ENCODE results near the gene RAB7B.
"Not testable (repeated sequence)": the region's sequence is repeated elsewhere in the genome, so short reads cannot be mapped to it uniquely, and the experiment has no call there.

Gene RAB7B

DNA sequence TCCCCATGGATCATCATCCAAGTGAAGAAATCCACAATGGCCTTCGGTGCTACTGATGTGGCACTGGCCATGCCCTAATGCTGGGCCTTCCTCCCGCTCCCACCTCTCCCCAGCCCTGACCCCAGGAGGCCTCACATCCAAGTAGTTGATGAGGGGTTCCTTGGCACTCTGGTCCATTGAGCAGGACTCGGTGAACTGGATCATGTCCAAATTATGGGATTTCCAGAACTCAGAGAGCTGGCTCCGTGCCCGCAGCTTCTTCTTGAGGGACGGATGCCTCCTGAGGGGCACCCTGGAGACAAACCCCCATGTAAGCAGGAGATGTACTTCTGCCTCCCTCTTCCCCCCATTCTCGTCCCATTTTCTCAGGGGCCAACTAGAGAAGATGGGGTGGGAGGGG is 19.6 kb upstream of the RAB7B start:
- no peak for DNase-seq (ENCODE audit: low read depth)

DNA sequence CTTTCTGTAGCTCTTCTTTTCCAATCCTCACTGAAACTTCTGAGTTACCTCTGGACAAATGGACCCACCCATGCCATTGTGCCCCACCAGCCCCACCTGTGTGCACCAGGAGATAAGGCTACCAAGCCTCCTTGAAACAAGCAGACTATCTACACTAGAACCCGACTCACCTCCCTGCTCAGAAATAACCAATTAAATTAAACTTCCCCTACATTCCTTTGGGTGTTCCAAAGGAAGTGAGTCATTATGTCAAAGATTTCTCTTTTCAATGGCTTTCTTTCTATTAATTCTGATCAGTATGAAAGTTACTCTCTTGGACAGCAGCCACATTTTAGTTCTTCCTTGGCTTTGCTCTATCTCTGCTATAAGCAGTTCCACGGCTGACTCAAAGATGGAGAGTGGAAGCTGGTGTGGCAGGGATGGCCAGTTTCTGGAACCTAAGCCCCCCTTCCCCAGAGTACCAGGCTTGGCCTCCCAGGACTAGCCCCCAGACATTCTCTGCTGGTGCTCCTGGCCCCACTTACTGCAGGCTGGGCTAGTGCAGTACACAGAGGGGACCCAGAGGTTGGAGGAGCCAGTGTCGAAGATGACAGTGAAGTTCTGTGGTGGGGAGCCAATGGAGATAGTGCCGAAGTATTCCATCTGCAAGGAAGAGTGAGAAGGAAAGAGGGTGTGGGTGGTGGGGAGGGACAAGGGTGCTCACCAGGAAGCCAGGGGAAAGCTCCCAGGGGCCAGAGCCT is 18.6 kb upstream of the RAB7B start:
- no peak for DNase-seq (ENCODE audit: low read depth)

DNA sequence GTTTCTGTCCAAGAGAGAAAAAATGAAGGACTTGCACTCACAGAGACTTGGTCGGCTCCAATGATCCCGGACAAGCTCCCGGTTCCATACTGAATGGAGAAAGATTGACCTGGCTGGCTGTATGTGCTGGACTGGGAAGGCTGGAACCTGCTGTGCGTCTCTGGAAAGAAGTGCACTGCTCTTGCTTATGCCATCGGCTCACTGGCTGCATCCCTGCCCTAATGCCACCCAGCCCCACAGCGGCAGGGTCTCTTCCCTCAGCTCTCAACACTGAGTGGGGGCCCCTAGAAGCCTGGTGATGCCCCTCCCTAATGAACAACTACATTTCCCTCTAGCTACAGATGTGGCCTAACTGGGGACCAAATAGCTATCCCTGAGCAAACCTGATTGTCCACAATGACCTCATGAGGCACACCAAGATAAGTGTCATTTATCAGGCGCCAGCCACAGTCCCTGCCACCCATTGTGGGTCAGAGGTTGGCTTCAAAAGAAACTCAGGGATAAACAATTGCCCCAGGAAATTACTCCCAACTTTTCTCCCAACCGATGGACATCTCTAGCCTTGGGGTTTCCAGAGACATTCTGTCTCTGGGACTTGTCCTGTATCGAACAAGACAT is 17.9 kb upstream of the RAB7B start:
- no peak for DNase-seq (ENCODE audit: low read depth)

DNA sequence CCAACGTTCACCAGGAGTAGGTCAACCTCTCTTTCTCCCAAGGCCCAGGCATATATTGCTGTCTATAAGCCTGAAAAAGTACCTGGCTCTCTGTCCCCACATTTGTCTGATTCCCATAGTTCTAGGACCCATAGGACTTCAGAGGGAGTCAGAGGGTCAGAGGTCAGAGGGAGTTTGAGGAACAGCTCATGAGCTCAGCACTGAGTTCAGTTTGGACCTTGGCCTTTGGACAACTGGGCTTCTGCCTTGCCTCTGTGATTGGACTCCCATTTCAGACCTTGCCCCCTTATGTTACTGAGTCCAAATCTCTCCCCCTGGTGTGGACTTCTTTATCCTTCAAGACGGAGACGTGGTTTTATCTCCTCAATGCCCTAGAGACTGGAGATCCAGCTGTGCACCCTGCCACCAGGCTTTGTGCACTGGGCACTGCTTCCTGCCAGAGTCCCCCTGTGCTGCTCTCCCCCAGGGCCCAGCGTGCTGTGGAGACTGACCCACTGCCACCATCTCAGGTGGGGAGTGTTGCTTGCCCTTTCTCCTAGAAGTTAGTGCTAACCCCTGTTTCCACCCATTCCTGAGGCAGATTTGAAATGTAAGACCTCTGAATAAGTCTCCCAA is 17.3 kb upstream of the RAB7B start:
- DNase-seq (ENCODE audit: low read depth), result no peak

DNA sequence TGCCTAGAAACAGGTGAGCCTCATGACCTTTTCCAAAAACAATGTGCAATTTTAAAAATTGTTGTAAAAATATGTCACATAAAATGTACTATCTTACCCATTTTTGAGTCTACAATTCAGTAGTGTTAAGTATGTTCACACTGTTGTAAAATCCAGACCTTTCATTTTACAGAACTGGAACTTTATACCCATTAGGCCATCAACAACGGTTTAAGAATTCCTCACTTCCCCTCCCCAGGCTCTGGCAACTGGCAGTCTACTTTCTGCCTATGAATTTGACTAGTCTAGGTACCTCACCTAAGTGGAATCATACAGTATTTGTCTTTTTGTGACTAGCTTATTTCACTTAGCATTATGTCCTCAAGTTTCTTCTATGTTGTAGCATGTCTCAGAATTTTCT is 11.9 kb upstream of the RAB7B start:
- no peak for DNase-seq (ENCODE audit: low read depth)

DNA sequence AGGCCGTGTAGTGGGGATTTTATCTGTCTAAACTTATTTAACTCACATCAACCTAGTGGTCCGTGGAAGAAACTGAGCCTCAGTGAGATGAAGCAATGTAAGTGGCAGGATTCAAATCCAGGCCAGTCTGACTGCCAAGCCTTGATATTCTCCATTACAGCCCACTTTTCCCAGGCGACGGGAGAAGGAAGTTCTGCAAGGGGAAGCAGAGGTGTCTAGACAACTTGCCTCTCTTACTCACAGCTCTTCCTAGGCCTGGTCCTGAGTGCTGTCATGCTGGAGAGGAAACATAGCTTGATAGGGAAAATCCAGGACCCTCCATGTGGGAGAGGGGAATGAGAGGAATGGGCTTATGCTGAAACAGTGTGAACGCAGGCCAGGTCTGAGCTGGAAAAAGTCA is 11.4 kb upstream of the RAB7B start:
- DNase-seq (ENCODE audit: low read depth), result no peak

DNA sequence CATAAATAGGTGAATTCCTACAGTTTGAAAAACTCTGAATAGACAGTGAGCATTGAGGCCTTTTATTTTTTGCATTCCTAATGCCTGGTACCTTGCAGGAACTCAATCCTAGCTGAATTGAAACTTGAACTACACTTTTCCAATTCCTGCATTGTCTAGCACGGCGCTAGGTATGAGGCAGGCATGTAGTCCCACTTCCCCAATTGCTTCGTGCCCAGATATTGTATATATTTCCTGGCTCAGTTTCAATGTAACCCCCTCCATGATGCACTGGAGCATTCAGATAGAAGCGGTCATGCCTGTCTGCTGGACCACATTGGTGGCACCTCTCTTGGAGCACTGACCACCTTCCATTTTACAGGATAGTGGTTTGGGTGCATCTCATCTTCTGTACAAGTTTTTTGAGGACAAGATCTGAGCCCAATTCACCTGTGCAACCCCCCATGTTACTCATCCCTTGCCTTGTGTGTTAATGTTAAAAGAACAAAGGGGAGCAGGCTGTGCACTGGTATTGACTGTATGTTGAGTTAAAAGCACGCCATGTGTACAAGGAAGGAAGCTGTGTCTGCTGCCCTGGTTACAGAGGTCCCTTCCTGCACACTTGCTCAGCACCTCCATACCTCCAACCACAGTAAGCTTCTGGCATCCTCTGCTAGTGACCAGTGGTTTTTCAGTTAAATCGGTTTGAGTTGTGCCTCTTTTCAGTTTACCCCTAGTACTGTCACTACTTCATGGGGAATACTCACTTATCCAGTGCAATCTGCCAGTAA is 10.0 kb upstream of the RAB7B start:
- DNase-seq (ENCODE audit: low read depth), result no peak

DNA sequence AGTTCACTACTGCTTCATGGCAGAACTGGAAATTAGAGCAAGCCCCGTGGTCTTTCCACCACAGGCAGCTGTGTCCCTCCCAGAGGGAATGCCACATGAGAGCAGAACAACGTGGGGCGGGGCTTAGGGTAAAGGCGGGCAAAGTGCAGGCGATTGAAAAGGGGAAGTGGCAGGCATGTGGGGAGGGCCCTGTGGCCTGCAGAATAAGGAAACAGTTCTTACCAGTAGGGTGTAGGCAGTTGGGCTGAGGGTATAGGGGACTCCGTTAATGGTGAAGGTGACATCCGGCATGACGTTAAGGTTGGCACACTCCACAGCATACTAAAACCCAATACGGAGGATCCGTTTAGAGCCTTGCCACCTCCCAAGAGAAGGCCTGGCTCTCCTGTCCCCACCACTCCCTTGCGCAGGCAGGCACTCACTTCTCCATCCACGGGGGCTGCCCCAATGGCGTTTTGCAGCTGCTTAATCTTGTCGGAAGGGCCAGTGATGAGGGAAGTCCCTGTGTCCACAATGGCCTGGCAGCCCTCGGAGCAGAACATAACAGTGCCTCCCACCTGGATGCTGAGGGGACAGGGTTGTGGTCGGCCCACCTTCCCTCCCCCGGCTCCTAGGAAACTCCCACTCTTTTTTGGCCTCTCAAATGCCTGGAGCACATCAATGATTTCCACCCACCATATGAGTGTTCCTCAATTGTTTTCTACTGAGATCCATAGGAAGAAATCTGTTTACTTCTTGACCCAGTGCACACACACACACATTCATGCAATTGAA is 9.1 kb upstream of the RAB7B start:
- no peak for DNase-seq (ENCODE audit: low read depth)

DNA sequence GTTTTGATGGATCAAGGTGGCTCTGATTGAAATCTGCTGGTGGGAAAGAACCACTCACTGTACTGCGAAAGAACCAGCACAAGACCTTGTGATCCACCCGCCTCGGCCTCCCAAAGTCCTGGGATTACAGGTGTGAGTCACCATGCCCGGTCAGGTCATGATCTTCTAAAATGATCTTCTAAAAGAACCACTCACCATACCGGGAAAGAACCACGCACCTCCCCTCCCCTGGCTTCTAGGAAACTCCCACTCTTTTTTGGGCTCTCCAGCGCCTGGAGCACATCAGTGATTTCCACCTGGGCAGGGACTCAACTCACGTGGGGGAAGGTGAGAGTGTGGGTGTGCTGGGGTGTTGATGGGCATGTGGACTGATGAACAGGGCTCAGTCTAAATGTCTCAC is 7.9 kb upstream of the RAB7B start:
- DNase-seq (ENCODE audit: low read depth), result no peak

DNA sequence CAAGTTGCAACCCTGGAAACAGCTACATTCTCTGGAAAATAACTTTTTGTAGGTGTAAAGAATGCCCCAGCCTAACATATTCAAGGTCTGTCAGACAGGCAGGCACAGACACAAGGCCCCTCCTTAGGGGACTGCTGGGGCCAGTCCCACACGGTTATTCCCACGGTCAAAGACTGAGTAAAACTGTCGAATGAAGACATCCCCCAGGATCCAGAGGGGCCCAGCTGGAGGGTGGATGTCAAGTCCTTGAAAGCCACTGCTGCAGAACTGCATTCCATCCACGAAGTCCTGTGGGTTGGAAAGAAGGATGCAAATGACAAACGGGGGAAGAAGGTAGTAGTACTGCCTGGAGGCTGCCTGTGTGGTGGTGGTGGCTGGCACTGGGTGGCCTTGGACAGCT is 6.9 kb upstream of the RAB7B start:
- DNase-seq (ENCODE audit: low read depth), result no peak

DNA sequence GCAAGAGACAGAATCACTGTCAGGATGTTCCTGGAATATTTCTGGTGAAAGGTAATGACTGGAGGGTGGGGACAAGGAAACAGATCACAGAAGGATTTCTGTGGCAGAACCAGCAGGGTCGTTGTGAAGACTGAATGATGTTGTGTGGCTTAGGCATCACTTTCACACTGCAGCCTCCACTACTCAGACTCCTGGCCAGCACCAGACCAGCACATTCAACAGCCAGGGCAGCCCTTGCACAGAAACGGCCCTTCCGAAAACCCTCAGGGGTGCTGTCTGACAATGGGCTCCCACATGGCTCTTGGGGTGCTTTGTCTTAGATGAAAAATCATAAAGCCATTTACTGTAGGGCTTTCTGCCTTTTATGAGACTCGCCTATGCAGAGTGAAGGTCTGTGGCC is 3.8 kb upstream of the RAB7B start:
- DNase-seq (ENCODE audit: low read depth), result no peak

DNA sequence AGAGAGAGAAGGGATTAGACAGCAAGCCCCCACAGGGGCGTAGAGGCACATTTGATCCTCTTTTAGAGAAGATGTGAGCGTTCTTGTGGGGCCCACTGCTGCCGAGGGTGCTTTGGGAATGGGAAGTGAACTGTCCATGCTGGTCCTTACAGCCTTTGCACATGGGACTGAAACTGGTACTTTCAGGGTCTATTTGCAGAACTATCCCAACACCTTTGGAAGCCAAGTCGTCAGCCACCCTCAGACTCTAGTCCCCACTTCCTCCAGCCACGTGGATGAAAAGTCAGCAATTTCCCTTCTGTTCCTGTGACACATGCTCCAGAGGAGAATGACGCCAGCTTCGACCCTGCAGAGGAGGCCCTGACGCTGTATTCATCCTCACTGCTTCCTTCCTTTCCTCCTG is 2.6 kb upstream of the RAB7B start:
- no peak for DNase-seq (ENCODE audit: low read depth)

DNA sequence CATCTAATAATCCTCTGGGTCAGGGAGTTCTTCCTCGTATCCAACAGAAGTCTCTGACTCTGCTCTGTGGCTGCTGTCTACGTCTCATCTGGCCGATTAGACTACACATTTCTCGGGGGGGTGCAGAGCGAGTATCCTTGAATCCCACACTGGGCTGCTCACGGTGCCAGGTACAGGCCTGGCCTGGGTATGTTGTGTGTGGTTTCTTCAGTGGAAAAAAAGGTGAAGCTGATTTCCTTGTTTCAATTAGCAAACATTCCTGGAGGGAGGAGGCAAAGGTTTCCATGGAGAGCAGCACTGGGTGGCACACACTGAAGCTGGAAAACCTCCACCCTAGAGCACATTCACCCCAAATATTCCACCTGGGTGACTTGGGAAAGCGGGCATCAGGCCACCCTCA is 2.0 kb upstream of the RAB7B start:
- no peak for DNase-seq (ENCODE audit: low read depth)

DNA sequence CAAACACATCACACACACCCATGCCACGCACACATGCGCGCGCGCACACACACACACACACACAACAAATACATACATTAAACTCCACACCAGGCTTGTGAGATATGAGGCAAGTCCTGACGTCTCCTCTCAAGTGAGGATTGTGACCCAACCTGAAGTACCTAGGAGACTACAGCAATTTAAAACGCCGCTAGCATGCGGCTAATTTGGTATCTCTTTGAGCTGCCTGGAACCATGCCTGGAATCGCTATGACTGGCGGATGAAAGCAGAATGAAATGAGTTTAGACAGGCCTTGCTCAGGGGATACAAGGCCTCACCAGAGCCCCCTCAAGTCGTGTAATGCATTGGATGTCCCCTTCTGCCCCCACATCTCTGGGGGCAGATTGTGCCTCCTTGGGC is 1.6 kb upstream of the RAB7B start:
- no peak for DNase-seq (ENCODE audit: low read depth)

DNA sequence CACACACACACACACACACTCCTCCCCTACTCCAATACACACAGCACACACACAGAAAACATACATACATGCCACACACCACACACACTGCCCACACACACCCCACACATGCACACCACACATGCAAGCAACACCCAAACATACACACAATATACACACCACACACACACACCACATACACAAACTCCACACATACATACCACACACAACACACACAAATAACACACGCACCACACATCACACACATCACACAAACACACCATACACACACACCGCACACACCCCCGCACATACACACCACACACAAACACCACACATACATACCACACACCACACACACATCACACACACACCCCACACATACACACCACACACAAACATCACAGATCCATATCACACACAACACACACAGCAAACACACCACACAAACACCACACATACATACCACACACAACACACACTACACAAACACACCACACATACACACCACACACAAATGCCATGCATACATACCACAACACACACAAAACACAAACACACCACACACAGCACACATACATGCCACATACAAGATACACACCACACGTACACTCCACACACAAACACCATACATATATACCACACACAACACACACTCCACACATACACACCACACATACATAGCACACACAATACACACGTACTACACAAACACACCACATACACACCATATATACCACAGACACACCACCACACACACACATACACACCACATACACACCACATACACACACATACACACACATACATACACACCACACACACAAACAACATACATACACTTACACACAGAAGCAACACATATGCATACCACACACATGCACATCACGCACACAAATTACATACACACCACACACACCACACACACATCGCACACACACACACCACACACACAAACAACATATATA is 932 bp upstream of the RAB7B start:
- DNase-seq (ENCODE audit: low read depth), result no peak

DNA sequence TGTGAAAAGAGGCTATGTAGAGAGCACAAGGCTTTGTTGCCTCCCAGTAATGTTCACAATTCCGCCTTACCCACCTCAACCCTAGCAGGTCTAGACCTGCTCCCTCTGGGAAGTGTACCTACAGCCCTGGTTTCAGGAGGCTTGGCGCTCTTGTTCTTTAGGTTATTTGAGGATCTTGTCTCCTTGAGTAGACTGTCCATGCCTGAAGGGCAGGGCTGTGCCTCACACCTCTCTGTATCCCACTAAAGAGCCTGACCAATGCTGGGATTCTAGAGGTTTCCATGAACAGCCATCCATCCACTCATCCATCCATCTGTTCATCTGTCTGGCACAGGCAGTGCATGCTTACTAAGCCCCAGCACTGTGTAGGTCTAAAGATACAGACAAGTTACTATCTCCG is 1.0 kb downstream of the RAB7B start:
- no peak for DNase-seq (ENCODE audit: low read depth)

DNA sequence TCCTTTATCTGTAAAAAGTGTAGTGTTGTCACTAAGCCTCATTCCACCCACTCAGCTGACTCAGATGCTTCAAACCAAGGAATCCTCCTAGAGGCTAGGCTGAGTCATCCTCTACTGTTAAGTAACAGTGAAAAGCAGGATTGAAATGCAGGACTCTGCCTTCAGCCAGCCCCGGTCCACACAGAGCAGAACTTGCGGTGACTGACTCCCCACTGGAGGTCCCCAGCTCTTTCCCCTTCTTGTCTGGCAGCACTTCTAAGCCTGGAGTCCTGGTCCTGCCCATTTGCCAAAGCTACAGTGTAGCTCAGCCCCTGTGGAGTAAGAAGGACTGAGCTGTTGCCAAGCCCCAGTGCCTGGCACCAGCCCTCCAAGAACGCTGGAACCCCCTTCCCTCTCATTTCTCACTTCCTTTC is 1.7 kb downstream of the RAB7B start:
- no peak for DNase-seq (ENCODE audit: low read depth)

DNA sequence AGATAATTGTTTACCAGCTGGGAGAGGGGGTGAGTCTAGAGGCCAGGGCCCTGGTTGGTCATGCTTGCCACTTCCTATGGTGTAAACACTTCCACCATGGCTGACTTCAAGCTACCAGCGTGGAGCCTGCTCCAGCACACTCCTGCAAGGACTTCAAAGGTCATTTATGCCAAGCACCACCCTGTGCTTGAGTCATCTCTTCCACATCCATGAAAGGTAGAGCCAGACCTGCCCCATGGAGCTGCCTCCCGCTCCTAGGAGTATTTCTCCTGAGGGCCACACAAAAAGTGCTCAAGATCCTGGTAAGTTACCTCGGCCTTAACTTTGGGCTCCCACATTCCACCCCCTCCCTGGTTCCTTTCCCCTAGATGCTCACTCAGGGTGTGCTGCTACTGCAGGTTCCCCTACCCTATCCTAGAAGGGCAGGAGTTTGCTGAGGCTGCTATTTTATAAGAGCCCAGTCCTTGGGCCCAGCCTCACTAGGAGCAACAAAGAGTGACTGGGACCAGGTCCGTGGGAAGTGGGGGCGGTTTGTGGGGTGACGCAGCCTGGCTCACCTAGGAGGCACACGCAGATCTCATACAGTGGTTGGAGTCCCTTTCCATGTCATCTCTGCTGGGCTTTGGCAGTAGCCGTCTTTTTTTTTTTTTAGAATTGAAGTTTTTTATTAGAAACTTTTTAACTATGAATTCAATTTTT is 2.4 kb downstream of the RAB7B start:
- DNase-seq (ENCODE audit: low read depth), result no peak

DNA sequence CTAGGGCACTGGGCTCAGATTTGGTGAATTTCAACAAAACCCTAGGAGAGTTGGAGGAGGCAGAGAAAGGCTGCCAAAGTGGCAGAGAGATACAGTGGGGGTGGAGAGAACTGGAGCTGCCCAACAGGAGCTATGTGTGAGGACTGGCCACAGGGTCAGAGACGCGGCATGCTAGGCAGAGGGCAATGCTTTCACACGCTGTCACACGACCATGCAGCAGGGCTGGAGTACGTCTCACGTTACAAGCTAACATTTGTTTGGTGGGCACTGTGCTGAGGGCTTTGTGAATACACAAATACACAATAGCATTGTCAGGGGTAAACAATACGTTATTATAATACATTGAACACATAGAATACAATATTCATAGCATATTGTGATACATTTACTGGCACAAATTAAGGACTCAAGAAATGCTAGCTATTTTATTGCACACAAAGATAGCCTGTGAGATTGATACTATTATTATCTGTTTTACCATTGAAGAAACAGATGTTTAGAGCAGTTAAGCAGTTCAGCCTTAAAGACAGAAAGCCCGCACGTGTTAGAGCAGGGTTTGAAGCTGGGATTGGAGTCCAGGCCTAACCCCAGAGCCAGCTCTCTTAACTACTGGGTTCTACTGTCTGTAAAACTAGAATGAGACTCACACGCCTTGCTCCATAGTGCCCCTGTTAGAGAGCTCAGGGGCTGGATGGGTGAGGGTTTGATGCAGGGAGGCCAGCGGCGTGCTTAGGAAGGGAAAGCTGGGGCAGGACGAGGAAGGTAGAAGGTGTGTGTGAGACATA is 4.5 kb downstream of the RAB7B start:
- DNase-seq (ENCODE audit: low read depth), result no peak

DNA sequence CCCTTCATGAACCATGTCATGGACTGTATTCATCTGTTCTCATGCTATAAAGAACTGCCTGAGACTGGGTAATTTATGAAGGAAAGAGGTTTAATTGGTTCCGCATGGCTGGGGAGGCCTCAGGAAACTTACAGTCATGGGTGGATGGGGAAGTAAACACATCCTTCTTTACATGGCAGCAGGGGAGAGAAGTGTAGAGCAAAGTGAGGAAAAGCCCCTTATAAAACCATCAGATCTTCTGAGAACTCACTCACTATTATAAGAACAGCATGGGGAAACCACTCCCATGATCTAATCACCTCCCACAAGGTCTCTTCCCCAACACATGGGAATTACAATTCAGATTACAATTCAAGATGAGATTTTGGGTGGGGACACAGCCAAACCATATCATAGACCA is 6.6 kb downstream of the RAB7B start:
- DNase-seq (ENCODE audit: low read depth), result not testable (repeated sequence)

All from stimulated activated CD8-positive, alpha-beta memory T cell treated with anti-CD3 and anti-CD28 coated beads, Interleukin-15, amount 100 ng/mL, for 1 hour (primary cell).